Measurements from ENCODE around the gene DCBLD2.

DNA sequence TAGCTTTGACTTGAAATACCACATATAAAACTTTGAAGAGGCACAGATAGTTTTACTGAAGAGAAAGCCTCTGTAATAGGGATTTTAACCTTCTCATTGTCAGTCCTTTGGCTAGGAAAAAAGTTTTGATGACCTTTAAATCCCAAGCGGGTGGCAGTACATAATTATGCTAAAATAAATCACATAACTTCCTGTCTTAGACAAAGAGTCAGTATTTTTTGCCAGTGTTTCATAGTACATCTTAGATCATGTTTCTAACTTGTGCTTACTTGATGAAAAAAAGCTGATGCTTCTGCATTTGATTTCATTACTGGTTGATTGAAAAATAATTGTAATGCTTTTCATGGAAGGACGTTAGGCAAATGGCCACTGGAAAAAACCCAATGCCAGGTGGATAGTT lies 132.5 kb downstream of the DCBLD2 start:
- TF ChIP-seq RBM34 (IDR thresholded peaks at IDR 0.05; ENCODE audit: borderline replicate concordance, insufficient read depth, low read length) (no peak), FOXA1 (IDR thresholded peaks at IDR 0.05; ENCODE audit: borderline replicate concordance) (no peak), TAF1 (IDR thresholded peaks at IDR 0.05; ENCODE audit: control insufficient read depth, extremely low read depth, insufficient read depth, low read length, severe bottlenecking) (no peak), POLR2A (conservative IDR thresholded peaks at IDR 0.05) (no peak)
- TF ChIP-seq, protein P1, sequence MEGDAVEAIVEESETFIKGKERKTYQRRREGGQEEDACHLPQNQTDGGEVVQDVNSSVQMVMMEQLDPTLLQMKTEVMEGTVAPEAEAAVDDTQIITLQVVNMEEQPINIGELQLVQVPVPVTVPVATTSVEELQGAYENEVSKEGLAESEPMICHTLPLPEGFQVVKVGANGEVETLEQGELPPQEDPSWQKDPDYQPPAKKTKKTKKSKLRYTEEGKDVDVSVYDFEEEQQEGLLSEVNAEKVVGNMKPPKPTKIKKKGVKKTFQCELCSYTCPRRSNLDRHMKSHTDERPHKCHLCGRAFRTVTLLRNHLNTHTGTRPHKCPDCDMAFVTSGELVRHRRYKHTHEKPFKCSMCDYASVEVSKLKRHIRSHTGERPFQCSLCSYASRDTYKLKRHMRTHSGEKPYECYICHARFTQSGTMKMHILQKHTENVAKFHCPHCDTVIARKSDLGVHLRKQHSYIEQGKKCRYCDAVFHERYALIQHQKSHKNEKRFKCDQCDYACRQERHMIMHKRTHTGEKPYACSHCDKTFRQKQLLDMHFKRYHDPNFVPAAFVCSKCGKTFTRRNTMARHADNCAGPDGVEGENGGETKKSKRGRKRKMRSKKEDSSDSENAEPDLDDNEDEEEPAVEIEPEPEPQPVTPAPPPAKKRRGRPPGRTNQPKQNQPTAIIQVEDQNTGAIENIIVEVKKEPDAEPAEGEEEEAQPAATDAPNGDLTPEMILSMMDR (IDR thresholded peaks at IDR 0.05 in 2 of 3, conservative IDR thresholded peaks at IDR 0.05 in 1 of 3; ENCODE audit: insufficient read depth in 2 of 3, low read depth in 1 of 3, low read length in 3 of 3) = no peak
- TF ChIP-seq, protein P2, sequence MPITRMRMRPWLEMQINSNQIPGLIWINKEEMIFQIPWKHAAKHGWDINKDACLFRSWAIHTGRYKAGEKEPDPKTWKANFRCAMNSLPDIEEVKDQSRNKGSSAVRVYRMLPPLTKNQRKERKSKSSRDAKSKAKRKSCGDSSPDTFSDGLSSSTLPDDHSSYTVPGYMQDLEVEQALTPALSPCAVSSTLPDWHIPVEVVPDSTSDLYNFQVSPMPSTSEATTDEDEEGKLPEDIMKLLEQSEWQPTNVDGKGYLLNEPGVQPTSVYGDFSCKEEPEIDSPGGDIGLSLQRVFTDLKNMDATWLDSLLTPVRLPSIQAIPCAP (CRISPR knock-in tag; IDR thresholded peaks at IDR 0.05; ENCODE audit: borderline replicate concordance) = no peak
